ENCODE measurements around the gene ADD3.

The ADD3 gene

GRCh38 chr10:110006358-110007160, 1.2 kb upstream of the ADD3 start:
- no peak for DNase-seq

GRCh38 chr10:110007161-110007700, 553 bp upstream of the ADD3 start:
- DNase-seq: no peak

- DNase-seq: peak; percentile 68
Measured at GRCh38 chr10:110008518-110009339, 945 bp downstream of the ADD3 start.

GRCh38 chr10:110009736-110010475, 2.1 kb downstream of the ADD3 start:
- peak; percentile 66 for DNase-seq

GRCh38 chr10:110010486-110011378, 2.9 kb downstream of the ADD3 start:
- no peak for DNase-seq

GRCh38 chr10:110011681-110012080, 3.9 kb downstream of the ADD3 start:
- no peak for DNase-seq

- DNase-seq: peak; percentile 55
Measured at GRCh38 chr10:110013630-110014293, 6.0 kb downstream of the ADD3 start.

- DNase-seq: no peak
Measured at GRCh38 chr10:110016039-110016438, 8.3 kb downstream of the ADD3 start.

- DNase-seq: no peak
Measured at GRCh38 chr10:110017052-110017451, 9.3 kb downstream of the ADD3 start.

GRCh38 chr10:110017907-110018306, 10.1 kb downstream of the ADD3 start:
- no peak for DNase-seq

- DNase-seq: no peak
Measured at GRCh38 chr10:110020265-110020664, 12.5 kb downstream of the ADD3 start.

- no peak for DNase-seq
Measured at GRCh38 chr10:110022716-110023504, 15.1 kb downstream of the ADD3 start.

GRCh38 chr10:110023785-110024465, 16.1 kb downstream of the ADD3 start:
- no peak for DNase-seq

GRCh38 chr10:110029450-110029849, 21.7 kb downstream of the ADD3 start:
- DNase-seq: no peak

- DNase-seq: no peak
Measured at GRCh38 chr10:110032801-110033700, 25.3 kb downstream of the ADD3 start.

- no peak for DNase-seq
Measured at GRCh38 chr10:110033701-110034235, 26.0 kb downstream of the ADD3 start.

- no peak for DNase-seq
Measured at GRCh38 chr10:110034596-110034995, 26.8 kb downstream of the ADD3 start.

Data from CD4-positive, alpha-beta T cell treated with Interleukin-6 for 4 hours (primary cell).